IPS-11a (cell line): Measurements from ENCODE around the gene CELF5.
"Not testable (repeated sequence)": the region's sequence is repeated elsewhere in the genome, so short reads cannot be mapped to it uniquely, and the experiment has no call there.

Source experiments
- H3K4me3 ChIP-seq: one replicate; pipeline ENCODE4 v1.5.1; 2013; ENCODE audit warnings: low read depth, low read length, control low read depth

The CELF5 gene

GRCh38 chr19:3289971-3290569 is 65.6 kb downstream of the CELF5 start:
- H3K4me3 ChIP-seq = no peak overlapping the region

DNA sequence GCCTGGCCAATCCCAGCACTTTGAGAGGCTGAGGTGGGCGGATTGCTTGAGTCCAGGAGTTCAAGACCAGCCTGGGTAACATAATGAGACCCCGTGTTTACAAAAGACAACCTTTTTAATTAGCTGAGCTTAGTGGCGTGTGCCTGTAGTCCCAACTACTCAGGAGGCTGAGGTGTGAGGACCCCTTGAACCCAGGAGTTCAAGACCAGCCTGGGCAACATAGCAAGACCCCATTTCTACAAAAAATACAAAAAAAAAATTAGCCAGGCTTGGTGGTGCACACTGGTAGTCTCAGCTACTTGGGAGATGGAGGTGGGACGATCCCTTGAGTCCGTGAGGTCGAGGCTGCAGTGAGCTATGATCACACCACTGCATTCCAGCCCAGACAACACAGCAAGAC is 66.4 kb downstream of the CELF5 start:
- H3K4me3 ChIP-seq = not testable (repeated sequence)

DNA sequence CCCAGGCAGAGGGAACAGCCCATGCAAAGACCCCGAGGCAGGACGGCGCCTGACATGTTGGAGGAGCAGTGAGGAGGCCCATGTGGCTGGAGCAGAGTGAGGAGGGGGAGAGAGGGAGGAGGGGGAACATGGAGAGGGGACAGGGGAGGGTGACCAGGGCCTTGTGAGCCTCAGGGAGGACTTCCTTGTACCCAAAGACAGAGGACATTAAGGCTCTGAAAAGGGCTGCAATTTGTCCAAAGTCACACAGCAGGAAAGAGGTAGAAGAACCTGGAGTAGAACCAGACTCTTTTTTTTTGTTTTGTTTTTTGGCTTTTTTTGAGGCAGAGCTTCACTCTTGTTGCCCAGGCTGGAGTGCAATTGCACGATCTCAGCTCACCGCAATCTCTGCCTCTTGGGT is 67.2 kb downstream of the CELF5 start:
- H3K4me3 ChIP-seq = no peak overlapping the region

GRCh38 chr19:3292958-3293529 is 68.6 kb downstream of the CELF5 start:
- no peak overlapping the region for H3K4me3 ChIP-seq

- no peak overlapping the region for H3K4me3 ChIP-seq
These were observed 69.1 kb downstream of the CELF5 start for GRCh38 chr19:3293560-3293959.

- H3K4me3 ChIP-seq = no peak overlapping the region
These were observed 69.8 kb downstream of the CELF5 start for GRCh38 chr19:3294080-3294850.

DNA sequence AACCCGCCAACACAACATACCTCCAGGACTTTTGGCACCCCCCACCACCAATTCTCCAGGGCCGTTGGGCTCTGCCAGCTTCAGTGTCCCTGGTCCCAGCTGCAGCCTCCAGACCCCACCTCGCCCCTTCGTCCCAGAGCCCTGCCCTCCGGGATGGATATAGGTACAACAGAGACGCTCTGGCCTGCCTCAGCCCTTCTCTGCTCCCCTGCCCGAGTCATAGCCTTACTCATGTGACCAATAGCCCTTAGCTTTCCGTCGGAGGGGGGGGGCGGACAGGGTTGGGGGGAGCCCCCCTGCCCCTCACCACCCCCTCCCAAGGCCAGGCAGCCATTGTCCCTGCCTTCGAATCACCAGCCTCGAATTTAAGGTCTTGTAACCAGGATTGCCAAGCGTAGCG is 71.1 kb downstream of the CELF5 start:
- no peak overlapping the region for H3K4me3 ChIP-seq

DNA sequence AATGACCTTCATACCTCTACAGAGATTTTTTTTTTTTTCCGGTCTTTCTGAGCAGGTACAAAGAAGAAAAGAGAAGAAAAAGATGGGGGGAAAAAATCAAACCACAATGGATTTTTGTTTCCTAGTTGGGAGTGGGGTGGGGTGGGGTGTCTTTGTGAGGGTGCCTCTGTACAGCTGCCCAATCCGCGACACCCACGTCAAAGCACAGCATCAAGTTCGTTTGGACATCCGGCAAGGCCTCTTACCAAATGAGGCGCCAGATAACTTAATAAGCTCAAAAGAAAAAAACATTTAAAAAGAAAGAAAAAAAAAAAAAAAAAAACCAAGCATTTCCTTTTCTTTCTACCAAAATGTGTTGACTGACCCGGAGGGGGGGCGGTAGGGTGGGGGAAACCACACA is 71.6 kb downstream of the CELF5 start:
- no peak overlapping the region for H3K4me3 ChIP-seq

- no peak overlapping the region for H3K4me3 ChIP-seq
These were observed 72.0 kb downstream of the CELF5 start for GRCh38 chr19:3296446-3296845.

- H3K4me3 ChIP-seq = no peak overlapping the region
These were observed 74.5 kb downstream of the CELF5 start for GRCh38 chr19:3298853-3299449.

DNA sequence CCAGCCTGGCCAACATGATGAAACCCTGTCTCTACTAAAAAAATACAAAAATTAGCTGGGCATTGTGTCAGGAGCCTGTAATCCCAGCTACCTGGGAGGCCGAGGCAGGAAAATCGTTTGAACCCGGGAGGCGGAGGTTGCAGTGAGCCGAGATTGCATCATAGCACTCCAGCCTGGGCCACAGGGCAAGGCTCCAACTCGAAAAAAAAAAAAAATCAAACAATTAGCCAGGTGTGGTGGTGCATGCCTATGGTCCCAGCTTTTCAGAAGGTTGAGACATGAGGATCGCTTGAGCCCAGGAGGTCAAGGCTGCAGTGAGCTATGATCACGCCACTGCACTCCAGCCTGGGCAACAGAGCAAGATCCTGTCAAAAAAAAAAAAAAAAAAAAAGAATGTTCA is 76.1 kb downstream of the CELF5 start:
- H3K4me3 ChIP-seq = not testable (repeated sequence)

DNA sequence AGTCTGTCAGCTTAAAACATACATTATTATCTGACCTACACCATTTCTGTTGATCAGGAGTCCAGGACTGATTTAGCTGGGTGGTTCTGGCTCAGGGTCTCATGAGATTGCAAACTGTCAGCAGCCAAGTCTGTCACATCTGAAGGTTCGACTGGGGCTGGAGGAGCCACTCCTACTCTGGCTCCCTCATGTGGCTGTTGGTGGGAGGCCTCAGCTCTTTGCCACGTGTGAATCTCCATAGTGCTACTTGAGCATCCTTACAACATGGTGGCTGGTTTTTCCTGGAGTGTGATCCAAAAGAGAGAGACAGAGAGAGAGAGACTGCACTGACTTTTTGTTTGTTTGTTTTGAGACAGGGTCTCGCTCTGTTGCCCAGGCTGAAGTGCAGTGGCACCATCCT is 78.3 kb downstream of the CELF5 start:
- no peak overlapping the region for H3K4me3 ChIP-seq

- H3K4me3 ChIP-seq = no peak overlapping the region
These were observed 80.5 kb downstream of the CELF5 start for GRCh38 chr19:3304871-3305423.

GRCh38 chr19:3309724-3310123 is 85.3 kb downstream of the CELF5 start:
- no peak overlapping the region for H3K4me3 ChIP-seq

- no peak overlapping the region for H3K4me3 ChIP-seq
These were observed 85.8 kb downstream of the CELF5 start for GRCh38 chr19:3310280-3310679.

DNA sequence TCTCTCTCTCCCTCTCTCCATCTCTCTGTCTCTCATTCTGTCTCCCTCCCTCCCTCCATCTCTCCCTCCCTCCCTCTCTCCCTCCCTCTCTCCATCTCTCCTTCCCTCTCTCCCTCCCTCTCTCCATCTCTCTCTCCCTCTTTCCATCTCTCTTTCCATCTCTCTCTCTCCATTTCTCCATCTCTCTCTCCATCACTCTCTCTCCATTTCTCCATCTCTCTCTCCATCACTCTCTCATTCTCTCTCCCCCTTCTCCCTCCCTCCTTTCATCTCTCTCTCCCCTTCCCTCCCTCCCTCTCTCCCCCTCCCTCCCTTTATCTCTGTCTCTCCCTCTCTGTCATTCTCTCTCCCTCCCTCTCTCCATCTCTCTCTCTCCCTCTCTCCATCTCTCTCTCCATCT is 86.2 kb downstream of the CELF5 start:
- no peak overlapping the region for H3K4me3 ChIP-seq

- H3K4me3 ChIP-seq = no peak overlapping the region
These were observed 88.7 kb downstream of the CELF5 start for GRCh38 chr19:3313199-3313575.

GRCh38 chr19:3314962-3315675 is 90.7 kb downstream of the CELF5 start:
- H3K4me3 ChIP-seq = no peak overlapping the region

DNA sequence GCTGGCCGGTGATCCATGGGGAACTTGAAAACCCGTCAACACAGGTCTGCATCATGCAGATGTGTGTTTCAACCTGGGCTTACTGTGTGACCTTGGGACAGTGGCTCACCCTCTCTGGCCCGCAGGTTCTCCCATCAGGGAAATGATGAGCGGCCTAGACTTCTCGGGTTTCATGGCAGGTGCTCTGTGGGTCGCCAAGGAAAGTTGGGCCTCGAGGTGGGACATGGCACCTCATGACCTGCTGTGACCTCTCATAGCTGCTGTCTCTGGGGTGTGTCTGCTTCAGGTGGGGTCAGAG is 91.2 kb downstream of the CELF5 start:
- H3K4me3 ChIP-seq = no peak overlapping the region

- no peak overlapping the region for H3K4me3 ChIP-seq
These were observed 91.7 kb downstream of the CELF5 start for GRCh38 chr19:3316132-3316648.

DNA sequence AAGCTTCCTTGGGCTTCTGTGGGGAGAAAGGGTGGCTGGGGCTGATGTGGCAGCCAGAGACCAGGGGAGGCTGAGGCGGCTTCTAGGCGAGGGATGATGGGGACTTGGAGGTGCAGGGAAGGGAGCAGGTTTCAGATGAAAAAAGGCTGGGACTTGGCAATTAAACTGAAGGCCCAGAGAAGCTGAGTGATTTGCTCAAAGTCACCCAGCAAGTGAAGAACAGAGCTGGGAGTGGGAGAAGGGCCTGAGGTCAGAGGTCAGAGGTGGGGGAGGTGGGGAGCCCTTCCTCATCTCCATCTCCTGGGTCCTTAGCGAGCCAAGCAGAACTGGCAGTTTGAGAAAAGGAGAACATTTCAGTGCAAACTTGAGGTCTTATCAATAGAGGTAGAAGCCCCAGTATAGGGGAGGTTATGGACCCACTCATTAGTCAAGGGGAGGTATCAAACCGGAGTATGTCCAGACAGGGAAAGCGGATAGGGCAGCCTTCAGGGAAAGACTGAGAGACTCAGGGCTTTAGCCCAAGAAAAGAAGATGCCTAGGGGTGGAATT is 92.3 kb downstream of the CELF5 start:
- no peak overlapping the region for H3K4me3 ChIP-seq
